Calu3 (cell line): ENCODE results near the gene FAM186B. TPM values are rescaled to one million over a fixed set of nuclear protein-coding genes. Genes with fewer than 3 reads are reported as not detected.

Experiments used
- BruUV-seq: library from RNA; stranded (reverse); fragments of 400-500 nt; replicated peaks from 2 replicates; lab custom pipeline; 2021; lab: Mats Ljungman, UMichigan
- CTCF ChIA-PET: fragments of 300-600 bp; sonication (Branson Sonifier 250); formaldehyde crosslinking; loops from one replicate; lab custom pipeline; 2022; ENCODE audit warnings: antibody characterized with exemption; lab: Charles Lee
- DNase-seq: peaks from one replicate; pipeline ENCODE4 v3.0.0; 2022
- H3K27ac Mint-ChIP-seq: one replicate; pipeline ENCODE4 v1.8.0; 2022; ENCODE audit warnings: mixed read lengths; ENCODE audit not compliant: unreplicated experiment
- H3K27me3 Mint-ChIP-seq: one replicate; pipeline ENCODE4 v1.8.0; 2022; ENCODE audit warnings: mixed read lengths; ENCODE audit not compliant: unreplicated experiment
- H3K36me3 Mint-ChIP-seq: one replicate; pipeline ENCODE4 v1.8.0; 2022; ENCODE audit warnings: mild to moderate bottlenecking, moderate library complexity, mixed read lengths; ENCODE audit not compliant: insufficient read depth, unreplicated experiment
- H3K4me1 Mint-ChIP-seq: one replicate; pipeline ENCODE4 v1.8.0; 2022; ENCODE audit warnings: mild to moderate bottlenecking, low read depth, mixed read lengths; ENCODE audit not compliant: unreplicated experiment
- H3K4me3 Mint-ChIP-seq: one replicate; pipeline ENCODE4 v1.8.0; 2022; ENCODE audit warnings: mild to moderate bottlenecking, low read depth, moderate library complexity, mixed read lengths; ENCODE audit not compliant: unreplicated experiment
- H3K9me3 Mint-ChIP-seq: one replicate; pipeline ENCODE4 v1.8.0; 2022; ENCODE audit warnings: low read depth, mixed read lengths; ENCODE audit not compliant: unreplicated experiment
- CTCF ChIP-seq: fragments of 200-600 bp; IDR thresholded peaks from one replicate; pipeline ENCODE4 v1.8.0; 2022; ENCODE audit warnings: antibody characterized with exemption; ENCODE audit not compliant: unreplicated experiment
- intact Hi-C: fragments of 100-400 bp; cut with micrococcal nuclease; formaldehyde crosslinking; loops from one replicate; pipeline ENCODE4 v1.10.0; 2022; ENCODE audit not compliant: unreplicated experiment
- total RNA-seq: library from RNA; stranded (reverse); gene quantifications from 2 replicates; pipeline ENCODE4 v1.2.3, GENCODE V29; 2022

The FAM186B gene
- total RNA-seq, 1 experiment from 2014 or later = 0.47 TPM

- no peaks in the 10 kb centered on the region for H3K27me3 Mint-ChIP-seq
- H3K27ac Mint-ChIP-seq = no peak overlapping the region
- CTCF ChIA-PET = no interaction called here
- TF ChIP-seq CTCF = no peak
- H3K4me1 Mint-ChIP-seq = no peaks in the 10 kb centered on the region
- no TSS peak for BruUV-seq
- intact Hi-C loops = no loop called here
- no peak for DNase-seq
- H3K9me3 Mint-ChIP-seq = no peaks in the 10 kb centered on the region
- H3K4me3 Mint-ChIP-seq = no peak overlapping the region
- peaks cover 31% of the 10 kb centered on the region for H3K36me3 Mint-ChIP-seq
Measured at GRCh38 chr12:49562831-49563230, 42.6 kb downstream of the FAM186B start.

GRCh38 chr12:49562233-49562632 lies 43.2 kb downstream of the FAM186B start:
- H3K4me1 Mint-ChIP-seq = no peaks in the 10 kb centered on the region
- H3K27ac Mint-ChIP-seq = no peak overlapping the region
- TF ChIP-seq CTCF = no peak
- no peaks in the 10 kb centered on the region for H3K27me3 Mint-ChIP-seq
- DNase-seq = no peak
- peaks cover 25% of the 10 kb centered on the region for H3K36me3 Mint-ChIP-seq
- H3K9me3 Mint-ChIP-seq = no peaks in the 10 kb centered on the region
- H3K4me3 Mint-ChIP-seq = no peak overlapping the region
- no TSS peak for BruUV-seq
- intact Hi-C loops = no loop called here
- CTCF ChIA-PET = no interaction called here

GRCh38 chr12:49560695-49561094 lies 44.7 kb downstream of the FAM186B start:
- H3K36me3 Mint-ChIP-seq = peaks cover 22% of the 10 kb centered on the region
- H3K27ac Mint-ChIP-seq = peak overlapping the region; percentile 22
- no peaks in the 10 kb centered on the region for H3K4me1 Mint-ChIP-seq
- BruUV-seq = no TSS peak
- H3K4me3 Mint-ChIP-seq = no peak overlapping the region
- H3K9me3 Mint-ChIP-seq = no peaks in the 10 kb centered on the region
- CTCF ChIA-PET = no interaction called here
- H3K27me3 Mint-ChIP-seq = no peaks in the 10 kb centered on the region
- intact Hi-C loops = no loop called here
- TF ChIP-seq CTCF = no peak
- no peak for DNase-seq

GRCh38 chr12:49559011-49559675 lies 46.3 kb downstream of the FAM186B start:
- Mint-ChIP-seq H3K4me3 (no peak overlapping the region), H3K4me1 (no peaks in the 10 kb centered on the region), H3K27me3 (no peaks in the 10 kb centered on the region), H3K9me3 (no peaks in the 10 kb centered on the region), H3K36me3 (peaks cover 20% of the 10 kb centered on the region), H3K27ac (no peak overlapping the region)
- DNase-seq = no peak
- CTCF ChIA-PET = no interaction called here
- BruUV-seq = no TSS peak
- intact Hi-C loops = no loop called here
- TF ChIP-seq CTCF = no peak
